ENCODE measurements around the gene FAAP20.

GRCh38 chr1:2241820-2242219, 47.2 kb upstream of the FAAP20 start:
- TF ChIP-seq CSRNP3 (CRISPR knock-in tag; IDR thresholded peaks at IDR 0.05) (no peak), ZNF8 (CRISPR knock-in tag; IDR thresholded peaks at IDR 0.05) (no peak), TSHZ2 (CRISPR knock-in tag; IDR thresholded peaks at IDR 0.05) (no peak), CSDC2 (CRISPR knock-in tag; IDR thresholded peaks at IDR 0.05) (no peak), PPARA (CRISPR knock-in tag; IDR thresholded peaks at IDR 0.05; ENCODE audit: borderline replicate concordance) (no peak), ZFP3 (CRISPR knock-in tag; IDR thresholded peaks at IDR 0.05) (no peak), ARNTL (CRISPR knock-in tag; IDR thresholded peaks at IDR 0.05; ENCODE audit: borderline replicate concordance, low read depth) (no peak), PATZ1 (CRISPR knock-in tag; IDR thresholded peaks at IDR 0.05; ENCODE audit: borderline replicate concordance) (no peak), CREB5 (CRISPR knock-in tag; IDR thresholded peaks at IDR 0.05; ENCODE audit: low read depth) (no peak), ISL1 (CRISPR knock-in tag; IDR thresholded peaks at IDR 0.05) (no peak)

Measured in SK-N-SH treated with all-trans-retinoic acid at 6 μM for 48 hours (cell line).